ENCODE data around the gene NDST3.

DNA sequence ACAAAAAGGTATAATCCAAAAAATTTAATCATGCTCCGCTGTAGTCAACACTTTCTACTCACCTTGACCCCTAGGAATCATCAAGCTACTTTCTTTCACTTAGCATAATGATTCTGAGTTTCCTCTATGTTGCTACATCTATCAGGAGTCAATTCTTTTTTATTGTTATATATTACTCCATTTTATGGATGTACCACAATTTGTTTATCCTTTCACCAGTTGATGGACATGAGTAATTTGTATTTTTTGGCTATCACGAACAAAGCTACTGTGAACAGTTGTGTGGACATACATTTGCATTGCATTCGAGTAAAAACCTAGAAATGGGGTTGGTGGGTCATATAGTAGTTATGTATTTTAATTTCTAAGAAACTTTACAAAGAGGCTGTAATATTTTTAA, 215.6 kb downstream of the NDST3 start:
- TF ChIP-seq CTCF (IDR thresholded peaks at IDR 0.05) = no peak
- TF ChIP-seq, protein P1, sequence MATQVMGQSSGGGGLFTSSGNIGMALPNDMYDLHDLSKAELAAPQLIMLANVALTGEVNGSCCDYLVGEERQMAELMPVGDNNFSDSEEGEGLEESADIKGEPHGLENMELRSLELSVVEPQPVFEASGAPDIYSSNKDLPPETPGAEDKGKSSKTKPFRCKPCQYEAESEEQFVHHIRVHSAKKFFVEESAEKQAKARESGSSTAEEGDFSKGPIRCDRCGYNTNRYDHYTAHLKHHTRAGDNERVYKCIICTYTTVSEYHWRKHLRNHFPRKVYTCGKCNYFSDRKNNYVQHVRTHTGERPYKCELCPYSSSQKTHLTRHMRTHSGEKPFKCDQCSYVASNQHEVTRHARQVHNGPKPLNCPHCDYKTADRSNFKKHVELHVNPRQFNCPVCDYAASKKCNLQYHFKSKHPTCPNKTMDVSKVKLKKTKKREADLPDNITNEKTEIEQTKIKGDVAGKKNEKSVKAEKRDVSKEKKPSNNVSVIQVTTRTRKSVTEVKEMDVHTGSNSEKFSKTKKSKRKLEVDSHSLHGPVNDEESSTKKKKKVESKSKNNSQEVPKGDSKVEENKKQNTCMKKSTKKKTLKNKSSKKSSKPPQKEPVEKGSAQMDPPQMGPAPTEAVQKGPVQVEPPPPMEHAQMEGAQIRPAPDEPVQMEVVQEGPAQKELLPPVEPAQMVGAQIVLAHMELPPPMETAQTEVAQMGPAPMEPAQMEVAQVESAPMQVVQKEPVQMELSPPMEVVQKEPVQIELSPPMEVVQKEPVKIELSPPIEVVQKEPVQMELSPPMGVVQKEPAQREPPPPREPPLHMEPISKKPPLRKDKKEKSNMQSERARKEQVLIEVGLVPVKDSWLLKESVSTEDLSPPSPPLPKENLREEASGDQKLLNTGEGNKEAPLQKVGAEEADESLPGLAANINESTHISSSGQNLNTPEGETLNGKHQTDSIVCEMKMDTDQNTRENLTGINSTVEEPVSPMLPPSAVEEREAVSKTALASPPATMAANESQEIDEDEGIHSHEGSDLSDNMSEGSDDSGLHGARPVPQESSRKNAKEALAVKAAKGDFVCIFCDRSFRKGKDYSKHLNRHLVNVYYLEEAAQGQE (IDR thresholded peaks at IDR 0.05; ENCODE audit: insufficient read depth in 1 of 2, low read depth in 2 of 2, low read length in 1 of 2) = no peak

Measured in Panc1 (cell line).